HG02840 (cell line): ENCODE measurements around the gene VCAN.
A peak's percentile ranks its signal among the peaks of the same experiment; 100 is the strongest.

ENCODE experiments used
- ATAC-seq: cut with Tn5 transposase; IDR thresholded peaks from one replicate; pipeline ENCODE4 v1.9.1; 2021; ENCODE audit warnings: mild to moderate bottlenecking, moderate library complexity, moderate number of reproducible peaks; ENCODE audit not compliant: unreplicated experiment, low FRiP score

Gene VCAN

DNA sequence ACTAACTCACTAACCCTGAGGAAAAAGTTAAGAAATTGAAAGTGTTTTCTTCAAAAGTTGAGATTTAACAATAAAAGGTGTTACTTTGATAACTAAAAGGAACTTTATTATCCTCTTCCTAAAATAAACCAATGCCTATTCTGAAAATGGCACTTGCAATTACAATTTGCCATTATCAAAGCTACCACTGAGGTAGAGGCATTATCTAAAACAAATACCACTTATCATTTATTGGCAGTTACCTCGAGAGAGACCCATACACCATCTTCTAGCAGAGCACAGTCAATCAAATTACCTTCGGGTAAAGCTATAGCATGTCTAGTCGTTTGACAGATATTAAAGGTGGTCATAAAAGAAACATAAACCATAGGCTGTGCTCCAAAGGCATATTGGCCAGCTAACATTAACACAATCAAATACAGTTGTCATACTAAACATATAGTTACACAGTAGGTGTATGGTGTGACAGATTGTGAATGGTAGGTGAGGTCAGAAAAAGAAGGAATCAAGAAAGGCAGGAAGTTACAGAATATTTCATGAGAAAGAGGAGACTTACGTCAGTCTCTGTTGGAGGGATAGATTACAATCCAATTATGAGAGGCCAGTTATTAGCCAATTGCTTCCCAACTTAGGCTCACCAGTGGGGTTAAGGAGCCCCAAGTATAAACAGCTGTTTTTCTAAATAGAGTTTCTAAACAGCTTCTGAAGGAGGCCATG lies 56.3 kb downstream of the VCAN start:
- ATAC-seq: no peak

- ATAC-seq: no peak
Measured at GRCh38 chr5:83528439-83528769, 56.9 kb downstream of the VCAN start.

DNA sequence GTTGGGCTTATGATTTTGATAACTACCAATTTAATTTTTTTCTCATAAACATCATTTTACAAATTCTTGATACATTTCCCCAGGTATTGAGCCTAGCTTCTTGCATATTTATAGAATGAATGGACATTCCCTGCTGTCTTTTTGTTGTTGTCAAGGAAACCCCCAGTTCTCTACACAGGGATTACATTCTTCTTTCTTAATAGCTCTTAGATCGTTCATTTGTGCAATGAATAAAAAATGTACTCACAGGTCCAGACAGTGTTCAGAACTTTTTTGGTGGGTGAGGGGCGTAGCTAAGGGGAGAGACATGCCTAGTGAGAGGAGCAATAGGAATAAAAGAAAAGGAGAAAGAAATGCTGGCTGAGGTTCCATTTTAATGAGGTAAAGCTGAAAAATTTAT lies 58.6 kb downstream of the VCAN start:
- ATAC-seq: no peak

DNA sequence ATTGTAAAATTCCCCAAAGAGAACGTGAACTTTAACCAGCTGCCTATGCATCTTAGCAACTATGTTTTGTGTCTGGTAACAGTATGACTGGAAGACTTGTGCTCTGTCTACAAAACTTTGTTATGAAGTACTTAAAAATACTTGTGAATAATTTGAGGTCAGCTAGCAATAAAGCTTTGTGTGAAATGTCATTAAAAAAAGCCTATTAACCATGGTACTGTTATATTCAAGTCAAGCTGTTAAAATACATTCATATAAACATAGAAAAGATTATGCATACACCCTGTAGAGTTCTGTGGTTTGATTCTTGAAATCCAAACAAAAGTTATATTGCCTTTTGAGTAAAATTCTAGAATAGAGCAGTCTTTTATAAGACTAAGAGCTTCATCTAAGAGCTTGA lies 60.1 kb downstream of the VCAN start:
- ATAC-seq: no peak

DNA sequence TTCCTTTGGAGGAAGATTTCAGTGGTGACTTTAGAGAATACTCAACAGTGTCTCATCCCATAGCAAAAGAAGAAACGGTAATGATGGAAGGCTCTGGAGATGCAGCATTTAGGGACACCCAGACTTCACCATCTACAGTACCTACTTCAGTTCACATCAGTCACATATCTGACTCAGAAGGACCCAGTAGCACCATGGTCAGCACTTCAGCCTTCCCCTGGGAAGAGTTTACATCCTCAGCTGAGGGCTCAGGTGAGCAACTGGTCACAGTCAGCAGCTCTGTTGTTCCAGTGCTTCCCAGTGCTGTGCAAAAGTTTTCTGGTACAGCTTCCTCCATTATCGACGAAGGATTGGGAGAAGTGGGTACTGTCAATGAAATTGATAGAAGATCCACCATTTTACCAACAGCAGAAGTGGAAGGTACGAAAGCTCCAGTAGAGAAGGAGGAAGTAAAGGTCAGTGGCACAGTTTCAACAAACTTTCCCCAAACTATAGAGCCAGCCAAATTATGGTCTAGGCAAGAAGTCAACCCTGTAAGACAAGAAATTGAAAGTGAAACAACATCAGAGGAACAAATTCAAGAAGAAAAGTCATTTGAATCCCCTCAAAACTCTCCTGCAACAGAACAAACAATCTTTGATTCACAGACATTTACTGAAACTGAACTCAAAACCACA lies 67.4 kb downstream of the VCAN start:
- ATAC-seq: peak; percentile 74

DNA sequence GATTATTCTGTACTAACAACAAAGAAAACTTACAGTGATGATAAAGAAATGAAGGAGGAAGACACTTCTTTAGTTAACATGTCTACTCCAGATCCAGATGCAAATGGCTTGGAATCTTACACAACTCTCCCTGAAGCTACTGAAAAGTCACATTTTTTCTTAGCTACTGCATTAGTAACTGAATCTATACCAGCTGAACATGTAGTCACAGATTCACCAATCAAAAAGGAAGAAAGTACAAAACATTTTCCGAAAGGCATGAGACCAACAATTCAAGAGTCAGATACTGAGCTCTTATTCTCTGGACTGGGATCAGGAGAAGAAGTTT lies 67.9 kb downstream of the VCAN start:
- no peak for ATAC-seq

DNA sequence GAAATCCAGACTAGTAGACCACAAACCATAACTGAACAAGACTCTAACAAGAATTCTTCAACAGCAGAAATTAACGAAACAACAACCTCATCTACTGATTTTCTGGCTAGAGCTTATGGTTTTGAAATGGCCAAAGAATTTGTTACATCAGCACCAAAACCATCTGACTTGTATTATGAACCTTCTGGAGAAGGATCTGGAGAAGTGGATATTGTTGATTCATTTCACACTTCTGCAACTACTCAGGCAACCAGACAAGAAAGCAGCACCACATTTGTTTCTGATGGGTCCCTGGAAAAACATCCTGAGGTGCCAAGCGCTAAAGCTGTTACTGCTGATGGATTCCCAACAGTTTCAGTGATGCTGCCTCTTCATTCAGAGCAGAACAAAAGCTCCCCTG lies 68.6 kb downstream of the VCAN start:
- no peak for ATAC-seq

DNA sequence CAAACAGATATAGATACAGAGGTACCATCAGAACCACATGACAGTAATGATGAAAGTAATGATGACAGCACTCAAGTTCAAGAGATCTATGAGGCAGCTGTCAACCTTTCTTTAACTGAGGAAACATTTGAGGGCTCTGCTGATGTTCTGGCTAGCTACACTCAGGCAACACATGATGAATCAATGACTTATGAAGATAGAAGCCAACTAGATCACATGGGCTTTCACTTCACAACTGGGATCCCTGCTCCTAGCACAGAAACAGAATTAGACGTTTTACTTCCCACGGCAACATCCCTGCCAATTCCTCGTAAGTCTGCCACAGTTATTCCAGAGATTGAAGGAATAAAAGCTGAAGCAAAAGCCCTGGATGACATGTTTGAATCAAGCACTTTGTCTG lies 69.2 kb downstream of the VCAN start:
- ATAC-seq: no peak

- no peak for ATAC-seq
Measured at GRCh38 chr5:83542839-83543238, 71.3 kb downstream of the VCAN start.

DNA sequence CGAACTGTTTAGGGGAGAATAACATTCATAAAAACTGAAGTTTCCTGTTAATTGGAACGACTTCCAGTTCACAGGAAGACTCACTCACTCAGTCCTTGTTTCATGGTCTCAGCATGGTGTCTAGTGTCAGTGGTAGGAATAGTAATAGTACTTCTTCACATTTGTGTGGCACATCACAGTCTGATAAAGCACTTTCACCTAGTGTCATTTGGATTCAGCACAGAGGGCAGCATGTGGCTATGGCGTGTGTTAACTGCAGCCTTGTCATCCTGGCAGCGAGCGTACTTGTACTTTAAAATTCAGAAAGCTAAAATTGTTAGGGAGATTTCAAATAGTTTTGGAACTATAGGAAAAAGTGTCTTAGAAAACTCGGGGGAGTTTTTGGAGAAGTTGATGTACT lies 72.4 kb downstream of the VCAN start:
- no peak for ATAC-seq

- ATAC-seq: no peak
Measured at GRCh38 chr5:83547161-83547560, 75.6 kb downstream of the VCAN start.

- no peak for ATAC-seq
Measured at GRCh38 chr5:83547889-83548288, 76.3 kb downstream of the VCAN start.

DNA sequence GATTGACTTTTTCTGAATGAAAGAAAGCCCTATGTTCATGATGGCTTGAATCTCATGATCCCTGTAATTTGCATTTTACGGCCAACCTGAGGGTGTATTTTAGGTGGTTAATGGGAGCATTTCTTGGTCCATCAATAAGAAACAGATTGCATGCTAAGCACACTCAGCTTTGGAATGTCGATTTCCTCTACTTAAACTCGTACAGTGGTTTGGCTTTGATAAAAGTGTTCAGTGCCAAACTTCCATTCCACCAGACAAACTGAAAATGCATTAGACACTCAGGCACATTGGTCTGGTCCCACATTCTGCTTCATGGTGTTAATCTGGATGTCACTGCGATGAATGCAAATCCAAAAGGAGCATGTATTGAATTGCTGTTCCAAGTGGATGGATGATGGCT lies 77.0 kb downstream of the VCAN start:
- no peak for ATAC-seq

- no peak for ATAC-seq
Measured at GRCh38 chr5:83549076-83549475, 77.5 kb downstream of the VCAN start.

DNA sequence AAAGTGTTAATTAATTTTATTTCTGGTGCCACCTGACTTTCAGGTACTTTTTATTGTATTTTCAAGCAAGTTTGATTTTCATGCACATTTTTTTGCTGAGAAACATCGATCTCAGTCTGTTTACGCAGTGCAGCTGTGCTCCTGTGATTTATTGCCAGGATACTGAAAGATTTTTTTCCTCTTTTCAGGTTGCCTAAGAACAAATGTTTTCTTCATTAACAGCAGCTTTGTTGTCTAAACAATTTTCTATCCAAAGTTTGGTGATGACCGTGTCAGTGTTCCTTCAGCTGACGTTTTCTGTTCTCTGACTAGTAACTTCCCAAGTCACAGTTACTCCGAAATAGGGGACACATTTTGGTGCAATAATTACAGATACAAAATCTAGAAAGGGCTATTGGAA lies 78.1 kb downstream of the VCAN start:
- ATAC-seq: no peak

- ATAC-seq: no peak
Measured at GRCh38 chr5:83551821-83552220, 80.3 kb downstream of the VCAN start.

DNA sequence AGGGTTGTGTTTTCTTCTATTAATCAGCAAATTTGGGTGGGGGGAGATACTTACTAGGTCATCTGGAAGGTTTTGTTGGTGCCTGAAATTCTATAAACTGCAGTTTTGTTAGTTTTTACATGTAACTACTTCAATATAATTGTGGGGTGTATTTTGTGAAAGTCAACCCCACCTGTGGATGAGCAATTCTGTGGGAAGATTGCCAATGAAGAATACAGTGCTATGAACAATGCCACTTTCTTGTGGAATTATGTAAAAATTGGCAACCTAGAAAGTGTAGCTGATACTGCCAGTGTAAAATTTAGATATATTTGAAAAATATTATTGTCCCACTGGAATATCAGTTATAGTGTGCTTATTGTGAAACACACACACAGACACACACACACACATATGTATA lies 80.7 kb downstream of the VCAN start:
- no peak for ATAC-seq

- ATAC-seq: no peak
Measured at GRCh38 chr5:83553000-83553486, 81.5 kb downstream of the VCAN start.

- ATAC-seq: no peak
Measured at GRCh38 chr5:83554133-83554532, 82.6 kb downstream of the VCAN start.

DNA sequence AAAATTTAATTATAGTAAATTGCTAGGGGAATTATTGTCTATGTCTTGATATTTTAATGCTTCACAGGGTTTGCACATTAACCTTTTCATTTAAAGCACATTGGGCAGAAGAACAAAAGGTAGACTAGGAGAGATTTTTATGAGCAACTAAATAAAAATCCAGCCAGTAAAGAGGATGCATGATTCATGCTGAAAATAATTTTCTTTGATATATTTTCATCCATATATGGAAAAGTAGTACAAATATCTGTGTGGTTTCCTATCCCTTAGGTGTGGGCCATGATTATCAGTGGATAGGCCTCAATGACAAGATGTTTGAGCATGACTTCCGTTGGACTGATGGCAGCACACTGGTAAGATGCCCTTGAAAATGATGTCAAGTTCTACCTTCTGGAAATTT lies 83.1 kb downstream of the VCAN start:
- no peak for ATAC-seq

DNA sequence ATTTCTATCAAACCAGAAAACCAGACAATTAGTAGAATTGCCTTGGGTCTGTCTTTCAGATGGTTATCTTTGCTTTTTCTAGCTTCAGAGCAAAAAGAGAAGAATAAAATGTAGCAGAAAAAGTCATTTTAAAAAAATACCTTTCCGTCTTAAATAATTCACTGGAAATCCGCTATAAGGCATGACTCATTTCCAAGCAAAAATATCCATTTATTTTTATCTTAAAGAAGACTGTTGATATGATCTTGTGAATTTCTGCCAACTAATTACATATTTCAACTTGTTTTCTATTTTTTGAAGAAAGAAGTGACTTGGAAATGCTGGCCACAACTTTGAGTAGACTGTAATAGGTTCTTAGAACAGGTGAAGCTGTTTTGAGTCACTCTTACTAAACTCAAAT lies 83.7 kb downstream of the VCAN start:
- ATAC-seq: no peak

- no peak for ATAC-seq
Measured at GRCh38 chr5:83556190-83556589, 84.6 kb downstream of the VCAN start.
